GM21515 (cell line): ENCODE results near the gene RGP1.

ENCODE experiments used
- ATAC-seq: cut with Tn5 transposase; IDR thresholded peaks from one replicate; pipeline ENCODE4 v1.9.1; 2021; ENCODE audit not compliant: unreplicated experiment

The RGP1 gene

GRCh38 chr9:35740243-35740642, 8.8 kb upstream of the RGP1 start:
- no peak for ATAC-seq

GRCh38 chr9:35741740-35742139, 7.3 kb upstream of the RGP1 start:
- ATAC-seq: no peak

- no peak for ATAC-seq
Measured at GRCh38 chr9:35743452-35743851, 5.6 kb upstream of the RGP1 start.

- ATAC-seq: no peak
Measured at GRCh38 chr9:35743880-35744518, 5.1 kb upstream of the RGP1 start.

- ATAC-seq: no peak
Measured at GRCh38 chr9:35745569-35745968, 3.5 kb upstream of the RGP1 start.

GRCh38 chr9:35746583-35746982, 2.5 kb upstream of the RGP1 start:
- ATAC-seq: no peak

GRCh38 chr9:35748242-35748857, 737 bp upstream of the RGP1 start:
- no peak for ATAC-seq

- ATAC-seq: peak; percentile 30
Measured at GRCh38 chr9:35749515-35750255, 598 bp downstream of the RGP1 start.

GRCh38 chr9:35750256-35750531, 1.1 kb downstream of the RGP1 start:
- no peak for ATAC-seq

GRCh38 chr9:35753466-35753865, 4.4 kb downstream of the RGP1 start:
- no peak for ATAC-seq

GRCh38 chr9:35754264-35754663, 5.2 kb downstream of the RGP1 start, which contains the start of gene MSMP:
MSMP (minus strand) TSS chr9:35754276; CDS start chr9:35754129, 147 bp downstream.
- ATAC-seq: no peak

- no peak for ATAC-seq
Measured at GRCh38 chr9:35755071-35755470, 6.0 kb downstream of the RGP1 start.

GRCh38 chr9:35756275-35757225, 7.5 kb downstream of the RGP1 start:
- ATAC-seq: peak; percentile 53

GRCh38 chr9:35757226-35757891, 8.3 kb downstream of the RGP1 start:
- peak; percentile 43 for ATAC-seq

GRCh38 chr9:35757892-35758275, 8.8 kb downstream of the RGP1 start:
- no peak for ATAC-seq

- ATAC-seq: no peak
Measured at GRCh38 chr9:35758475-35759050, 9.5 kb downstream of the RGP1 start.

- no peak for ATAC-seq
Measured at GRCh38 chr9:35759795-35760194, 10.7 kb downstream of the RGP1 start.

- ATAC-seq: no peak
Measured at GRCh38 chr9:35760651-35761050, 11.6 kb downstream of the RGP1 start.

GRCh38 chr9:35763181-35763580, 14.1 kb downstream of the RGP1 start:
- ATAC-seq: no peak

- ATAC-seq: no peak
Measured at GRCh38 chr9:35763803-35764202, 14.7 kb downstream of the RGP1 start.
